Measurements from ENCODE around the gene DLG2. TPM values are rescaled to one million over a fixed set of nuclear protein-coding genes. Genes with fewer than 3 reads are reported as not detected.

The DLG2 gene
- total RNA-seq, 1 donor from 2014 or later, result 0.43 TPM

- H3K27ac ChIP-seq, result no peak overlapping the region
- no peaks in the 10 kb centered on the region for H3K27me3 ChIP-seq
- no peak for TF ChIP-seq CTCF (IDR thresholded peaks at IDR 0.05)
- no peak for DNase-seq (ENCODE audit: low spot score in 2 of 2)
- H3K4me1 ChIP-seq, result no peaks in the 10 kb centered on the region
- no peak overlapping the region for H3K4me3 ChIP-seq
- no peaks in the 10 kb centered on the region for H3K36me3 ChIP-seq
- intact Hi-C loops (cut with DNase I), result no loop called here
- H3K9me3 ChIP-seq, result no peaks in the 10 kb centered on the region
These were observed 1077.9 kb downstream of the DLG2 start for GRCh38 chr11:84549217-84549616.

DNA sequence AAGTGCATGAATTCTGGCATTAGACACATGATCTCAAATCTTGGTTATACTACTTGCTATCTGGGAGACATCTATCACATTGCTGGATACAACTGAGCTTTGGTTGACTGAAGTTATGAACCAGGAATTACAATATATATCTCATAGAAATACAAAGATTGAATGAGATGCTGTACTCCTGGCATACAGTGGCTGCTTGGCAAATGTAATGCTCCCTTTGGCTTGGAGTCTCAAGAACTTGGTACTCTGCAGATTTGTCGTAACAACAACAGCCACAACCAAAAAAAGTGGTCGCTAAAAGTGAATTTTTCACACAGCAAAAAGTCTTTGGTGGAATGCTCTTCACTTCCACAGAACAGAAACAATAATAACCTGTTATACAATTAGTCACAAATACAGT lies 1082.6 kb downstream of the DLG2 start:
- no peak overlapping the region for H3K4me3 ChIP-seq
- no peak for TF ChIP-seq CTCF (IDR thresholded peaks at IDR 0.05)
- no peaks in the 10 kb centered on the region for H3K36me3 ChIP-seq
- H3K27ac ChIP-seq, result no peak overlapping the region
- H3K9me3 ChIP-seq, result no peaks in the 10 kb centered on the region
- no peaks in the 10 kb centered on the region for H3K4me1 ChIP-seq
- intact Hi-C loops (cut with DNase I), result no loop called here
- no peaks in the 10 kb centered on the region for H3K27me3 ChIP-seq
- no peak for DNase-seq (ENCODE audit: low spot score in 2 of 2)

DNA sequence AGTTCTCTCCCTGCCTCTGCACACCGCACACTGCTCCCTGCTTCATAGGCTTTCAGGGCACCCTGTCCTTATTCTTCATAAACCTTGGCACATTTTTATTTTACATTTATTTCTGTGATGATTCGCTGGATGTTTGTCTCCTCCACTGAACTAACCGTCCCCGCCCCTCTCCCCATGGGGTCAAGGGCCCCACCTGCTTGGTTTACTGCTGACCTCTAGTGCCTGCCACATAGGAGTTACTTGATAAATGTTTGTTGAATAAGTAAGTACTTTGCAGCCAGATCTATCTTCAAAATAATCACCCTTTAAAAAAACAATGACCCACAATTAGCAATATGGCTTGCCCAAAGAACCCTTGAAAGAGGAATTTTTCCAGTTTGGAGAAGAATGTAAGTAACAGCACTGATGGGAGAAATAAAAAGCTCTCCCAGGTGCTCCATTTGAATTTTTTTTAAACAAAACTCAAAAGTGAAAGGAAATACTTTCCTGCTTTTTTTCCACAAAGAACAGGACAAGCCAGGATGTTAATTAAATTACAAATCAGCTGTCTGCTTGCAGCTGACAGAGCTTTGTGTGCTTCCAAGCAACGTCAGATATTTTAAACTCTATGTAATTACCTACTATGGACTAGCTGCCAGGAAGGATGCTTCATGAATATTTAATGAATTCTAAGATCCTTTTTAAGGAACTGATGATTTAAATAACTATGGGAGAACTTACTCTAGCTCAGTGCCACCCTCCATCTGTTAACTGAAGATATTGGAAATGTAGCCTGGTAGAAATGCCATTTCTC lies 1083.6 kb downstream of the DLG2 start:
- intact Hi-C loops (cut with DNase I), result no loop called here

DNA sequence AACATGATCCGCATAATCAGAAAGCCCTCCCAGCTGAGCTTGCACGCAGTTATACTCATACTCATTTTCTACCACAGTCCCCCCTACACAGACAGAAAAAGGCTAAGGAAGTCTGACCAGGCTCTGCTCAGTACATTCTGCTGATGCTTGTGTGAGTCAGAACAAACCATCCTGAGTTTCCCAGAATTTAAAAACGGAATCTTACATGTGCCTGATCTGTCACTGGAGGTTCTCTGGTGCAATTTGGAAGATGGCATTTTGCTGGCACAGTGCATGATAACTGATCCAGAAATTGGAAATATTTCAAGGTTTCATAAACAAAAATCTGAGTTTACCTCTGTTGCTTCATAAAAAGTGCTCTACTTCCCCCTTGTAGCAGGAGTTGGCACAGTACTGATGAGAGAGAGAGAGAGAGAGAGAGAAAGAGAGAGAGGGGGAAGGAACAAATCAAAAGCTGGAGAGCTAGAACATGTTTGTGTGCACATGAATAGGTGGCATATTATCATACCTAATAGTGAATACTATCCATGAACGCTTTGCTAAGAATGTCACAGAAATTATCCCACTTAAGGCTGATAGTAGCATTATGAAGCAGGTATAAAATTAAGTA lies 1085.3 kb downstream of the DLG2 start:
- Histone ChIP-seq H3K4me3 (no peak overlapping the region), H3K9me3 (no peaks in the 10 kb centered on the region), H3K4me1 (no peaks in the 10 kb centered on the region), H3K27me3 (no peaks in the 10 kb centered on the region), H3K36me3 (no peaks in the 10 kb centered on the region), H3K27ac (no peak overlapping the region)
- intact Hi-C loops (cut with DNase I), result no loop called here
- no peak for TF ChIP-seq CTCF (IDR thresholded peaks at IDR 0.05)
- no peak for DNase-seq (ENCODE audit: low spot score in 2 of 2)

More for the DNA sequence above, 1083.6 kb downstream of the DLG2 start:
- DNase-seq (ENCODE audit: low spot score in 2 of 2), result no peak
- Histone ChIP-seq H3K36me3 (no peaks in the 10 kb centered on the region), H3K4me3 (no peak overlapping the region), H3K27ac (no peak overlapping the region), H3K4me1 (no peaks in the 10 kb centered on the region), H3K9me3 (no peaks in the 10 kb centered on the region), H3K27me3 (no peaks in the 10 kb centered on the region)
- no peak for TF ChIP-seq CTCF (IDR thresholded peaks at IDR 0.05)

GRCh38 chr11:84536456-84536855 lies 1090.7 kb downstream of the DLG2 start:
- Histone ChIP-seq H3K4me3 (no peak overlapping the region), H3K27me3 (no peaks in the 10 kb centered on the region), H3K27ac (no peak overlapping the region), H3K4me1 (no peaks in the 10 kb centered on the region), H3K36me3 (no peaks in the 10 kb centered on the region), H3K9me3 (no peaks in the 10 kb centered on the region)
- DNase-seq (ENCODE audit: low spot score in 2 of 2), result no peak
- no peak for TF ChIP-seq CTCF (IDR thresholded peaks at IDR 0.05)
- intact Hi-C loops (cut with DNase I), result no loop called here
